Motor neuron (in vitro differentiated cells): ENCODE measurements around the gene NBDY. TPM values are rescaled to one million over a fixed set of nuclear protein-coding genes. Genes with fewer than 3 reads are reported as not detected.
"Not testable (repeated sequence)": the region's sequence is repeated elsewhere in the genome, so short reads cannot be mapped to it uniquely, and the experiment has no call there.

Source experiments
- ATAC-seq, 8 experiments: fragments of 200-7000 bp; cut with Tn5 transposase; replicated peaks in 6 of 8; 2 replicates each; pipeline ENCODE4 v1.8.0; 2021; ENCODE audit warnings: mild to moderate bottlenecking in 8 of 8, moderate library complexity in 8 of 8
- H3K27ac ChIP-seq, 2 donors: fragments of 250-450 bp; sonication (Bioruptor Pico); 2 replicates each; pipeline ENCODE4 v1.9.0; 2021; ENCODE audit warnings: antibody characterized with exemption in 2 of 2, mild to moderate bottlenecking in 2 of 2, moderate library complexity in 1 of 2
- H3K4me1 ChIP-seq, 2 donors: fragments of 250-450 bp; sonication (Bioruptor Pico); replicated peaks in 1 of 2; 2 replicates each; pipeline ENCODE4 v1.6.1; 2021; ENCODE audit warnings: antibody characterized with exemption in 2 of 2, mild to moderate bottlenecking in 2 of 2, moderate library complexity in 1 of 2
- H3K4me3 ChIP-seq, 5 donors: fragments of 250-450 bp; sonication (Bioruptor Pico); 2 replicates each; pipeline ENCODE4 v1.9.0; 2021; ENCODE audit warnings: antibody characterized with exemption in 5 of 5, mild to moderate bottlenecking in 5 of 5, moderate library complexity in 4 of 5
- WGBS, 10 experiments: fragments of 450-650 bp; shearing (Covaris generic); methylation state at CpG; one replicate each; pipeline ENCODE4 v1.0.0; 2022; 5-methylcytosine and 5-hydroxymethylcytosine counted together
- in situ Hi-C, 9 experiments: fragments of 400-800 bp; cut with MboI; loops; one replicate each; pipeline ENCODE4 v1.15.0; 2021; ENCODE audit warnings: low sequenced_read_pairs in 9 of 9, low pct_unique_long_range_greater_than_20kb in 2 of 9; ENCODE audit not compliant: unreplicated experiment in 9 of 9
- total RNA-seq, 8 experiments: library from RNA; unstranded; fragments of 300-600 nt; gene quantifications; 2 replicates each; pipeline versions ENCODE4 v1.2.3 to v1.2.4, GENCODE V29; 2022

The NBDY gene
- total RNA-seq: 10 to 100 TPM; 32.8 to 67.9 (median 48.5) TPM

- WGBS, 10 experiments: 0 to 37% (median 0%) methylated on average over 5 to 14 of the region's 23 CpGs; no CpG with 5 or more reads in 5 of the 10 experiments
- Histone ChIP-seq H3K4me3 (peak within 1 kb of the TSS; percentile 62 to 97 (median 91)), H3K4me1 (peaks cover 3 to 4% of the 10 kb centered on the region in 2 donors), H3K27ac (peak within 1 kb of the TSS; percentile 79 to 93)
- in situ Hi-C loops: loop anchor here in 1 of 9 experiments (25.0 kb wide), 1 partner anchor 442 kb away; no protein-coding TSS in a partner anchor
- ATAC-seq: peak; percentile 87 to 93 (median 89)
Measured at GRCh38 chrX:56729152-56729850, at the start of gene NBDY. TSS of gene NBDY (plus strand) at chrX:56729243. CDS start at chrX:56729354, 111 bp downstream.

- not testable (repeated sequence) for H3K4me1 ChIP-seq, ATAC-seq, H3K27ac ChIP-seq, H3K4me3 ChIP-seq
- in situ Hi-C loops: loop anchor here in 3 of 9 experiments (25.0 kb wide), 3 partner anchors 117 to 417 kb away; no protein-coding TSS in a partner anchor
- WGBS, 10 experiments: 0% methylated on average over 1 to 2 of the region's 4 CpGs; no CpG with 5 or more reads in 7 of the 10 experiments
Measured at GRCh38 chrX:56704530-56704929, 24.5 kb upstream of the NBDY start.

GRCh38 chrX:56726605-56727004, 2.4 kb upstream of the NBDY start:
- no peak overlapping the region for H3K4me3 ChIP-seq
- no peak for ATAC-seq
- no peak overlapping the region for H3K27ac ChIP-seq
- in situ Hi-C loops: loop anchor here in 1 of 9 experiments (25.0 kb wide), 1 partner anchor 439 kb away; no protein-coding TSS in a partner anchor
- H3K4me1 ChIP-seq: peaks cover 3 to 4% of the 10 kb centered on the region in 2 donors
- WGBS, 10 experiments: 0% methylated on average over 1 of the region's 1 CpG; no CpG with 5 or more reads in 4 of the 10 experiments

GRCh38 chrX:56727531-56727930, 1.5 kb upstream of the NBDY start:
- WGBS, 10 experiments: 10 to 100% (median 58%) methylated on average over 1 to 3 of the region's 3 CpGs; no CpG with 5 or more reads in 2 of the 10 experiments
- in situ Hi-C loops: loop anchor here in 1 of 9 experiments (25.0 kb wide), 1 partner anchor 440 kb away; no protein-coding TSS in a partner anchor
- ATAC-seq: no peak
- Histone ChIP-seq H3K4me3 (no peak overlapping the region), H3K27ac (no peak overlapping the region), H3K4me1 (peaks cover 3 to 4% of the 10 kb centered on the region in 2 donors)

GRCh38 chrX:56728321-56728720, 722 bp upstream of the NBDY start:
- in situ Hi-C loops: loop anchor here in 1 of 9 experiments (25.0 kb wide), 1 partner anchor 441 kb away; no protein-coding TSS in a partner anchor
- 0 to 60% (median 0%) methylated on average over 1 to 2 of the region's 2 CpGs; no CpG with 5 or more reads in 4 of the 10 experiments for WGBS, 10 experiments
- peaks cover 3 to 4% of the 10 kb centered on the region in 2 donors for H3K4me1 ChIP-seq
- peak overlapping the region; percentile 62 to 97 (median 91) for H3K4me3 ChIP-seq
- H3K27ac ChIP-seq: no peak overlapping the region
- ATAC-seq: peak in 7 of 8 experiments; percentile 5 to 38 (median 23)

- Histone ChIP-seq H3K27ac (no peak overlapping the region), H3K4me1 (peaks cover 3 to 4% of the 10 kb centered on the region in 2 donors), H3K4me3 (peak overlapping the region; percentile 62 to 97 (median 91))
- peak; percentile 53 to 86 (median 62) for ATAC-seq
- in situ Hi-C loops: loop anchor here in 1 of 9 experiments (25.0 kb wide), 1 partner anchor 441 kb away; no protein-coding TSS in a partner anchor
- 0 to 26% (median 0%) methylated on average over 1 to 8 of the region's 8 CpGs; no CpG with 5 or more reads in 5 of the 10 experiments for WGBS, 10 experiments
Measured at GRCh38 chrX:56728752-56729151, 291 bp upstream of the NBDY start.

GRCh38 chrX:56733459-56734046, 4.5 kb downstream of the NBDY start:
- 15 to 80% (median 78%) methylated on average over 1 to 2 of the region's 2 CpGs; no CpG with 5 or more reads in 7 of the 10 experiments for WGBS, 10 experiments
- in situ Hi-C loops: loop anchor here in 1 of 9 experiments (25.0 kb wide), 1 partner anchor 446 kb away; no protein-coding TSS in a partner anchor
- peak in 4 of 8 experiments; percentile 7 to 18 (median 13) for ATAC-seq
- Histone ChIP-seq H3K4me1 (no peaks in the 10 kb centered on the region), H3K4me3 (no peak overlapping the region), H3K27ac (no peak overlapping the region)

GRCh38 chrX:56736219-56736618, 7.2 kb downstream of the NBDY start:
- Histone ChIP-seq H3K27ac (no peak overlapping the region), H3K4me3 (no peak overlapping the region), H3K4me1 (no peaks in the 10 kb centered on the region)
- WGBS, 10 experiments: 20 to 100% methylated on average over 1 to 2 of the region's 14 CpGs; no CpG with 5 or more reads in 8 of the 10 experiments
- ATAC-seq: no peak
- in situ Hi-C loops: loop anchor here in 1 of 9 experiments (25.0 kb wide), 1 partner anchor 449 kb away; no protein-coding TSS in a partner anchor

GRCh38 chrX:56738670-56739069, 9.6 kb downstream of the NBDY start:
- no peak overlapping the region for H3K27ac ChIP-seq
- WGBS, 10 experiments: no CpG with 5 or more reads among the region's 1 CpG
- no peak for ATAC-seq
- in situ Hi-C loops: loop anchor here in 1 of 9 experiments (25.0 kb wide), 1 partner anchor 451 kb away; no protein-coding TSS in a partner anchor
- H3K4me3 ChIP-seq: no peak overlapping the region
- H3K4me1 ChIP-seq: no peaks in the 10 kb centered on the region

GRCh38 chrX:56744996-56745395, 16.0 kb downstream of the NBDY start:
- ATAC-seq: peak in 3 of 8 experiments; percentile 24 to 99 (median 95)
- in situ Hi-C loops: loop anchor here in 1 of 9 experiments (25.0 kb wide), 1 partner anchor 458 kb away; no protein-coding TSS in a partner anchor
- no peaks in the 10 kb centered on the region for H3K4me1 ChIP-seq
- H3K4me3 ChIP-seq: no peak overlapping the region
- WGBS, 10 experiments: 0 to 100% (median 89%) methylated on average over 1 to 4 of the region's 4 CpGs; no CpG with 5 or more reads in 3 of the 10 experiments
- no peak overlapping the region for H3K27ac ChIP-seq

- 36 to 100% methylated on average over 1 of the region's 1 CpG; no CpG with 5 or more reads in 8 of the 10 experiments for WGBS, 10 experiments
- Histone ChIP-seq H3K4me3 (no peak overlapping the region), H3K4me1 (no peaks in the 10 kb centered on the region), H3K27ac (no peak overlapping the region)
- no peak for ATAC-seq
- in situ Hi-C loops: loop anchor here in 1 of 9 experiments (25.0 kb wide), 1 partner anchor 460 kb away; no protein-coding TSS in a partner anchor
Measured at GRCh38 chrX:56746996-56747395, 18.0 kb downstream of the NBDY start.

GRCh38 chrX:56751071-56751470, 22.0 kb downstream of the NBDY start:
- H3K27ac ChIP-seq: no peak overlapping the region
- no peak for ATAC-seq
- no peaks in the 10 kb centered on the region for H3K4me1 ChIP-seq
- in situ Hi-C loops: no loop called here
- no peak overlapping the region for H3K4me3 ChIP-seq
